ENCODE data around the gene CRB1. TPM values are rescaled to one million over a fixed set of nuclear protein-coding genes. Genes with fewer than 3 reads are reported as not detected.

CRB1 gene
- 0.26 and 0.47 TPM in 2 replicates for total RNA-seq

GRCh38 chr1:197268012-197268411 lies at the start of gene CRB1:
Gene CRB1 (plus strand): TSS chr1:197268252. CDS start chr1:197268413, 161 bp downstream.

Other genes with a start within 250 kb of the CRB1 start
- not detected in 2 replicates for gene F13B, start 201.0 kb upstream of the CRB1 start, total RNA-seq
- gene ASPM, start 121.6 kb upstream of the CRB1 start, total RNA-seq, result 1.1 and 5.4 TPM in 2 replicates
- gene ZBTB41, start 67.0 kb upstream of the CRB1 start, total RNA-seq, result 7.3 and 12.1 TPM in 2 replicates

Data from bronchial smooth muscle cell (primary cell).